Neural cell (in vitro differentiated cells): ENCODE results near the gene VOPP1.

Experiments
- EP300 ChIP-seq: fragments of 450-650 bp; conservative IDR thresholded peaks from 2 replicates; pipeline ENCODE4 v1.6.1; 2014; ENCODE audit warnings: antibody characterized with exemption, mild to moderate bottlenecking, moderate library complexity; ENCODE audit not compliant: poor library complexity, severe bottlenecking
- EZH2 ChIP-seq: fragments of 200-600, 300-800 bp; shearing (Covaris generic), sonication (generic); IDR thresholded peaks from 2 replicates; pipeline ENCODE4 v1.6.1; 2014; ENCODE audit warnings: antibody characterized with exemption, low read length, borderline replicate concordance, mild to moderate bottlenecking; ENCODE audit not compliant: insufficient read depth, poor library complexity, severe bottlenecking
- POLR2AphosphoS5 ChIP-seq: IDR thresholded peaks from 2 replicates; pipeline ENCODE4 v1.6.1; 2012
- TF ChIP-seq, protein P1 (sequence below): fragments of 450-650 bp; IDR thresholded peaks from 2 replicates; pipeline ENCODE4 v1.5.1; 2014; ENCODE audit warnings: antibody characterized with exemption, mild to moderate bottlenecking, moderate library complexity; ENCODE audit not compliant: poor library complexity, severe bottlenecking

- TF ChIP-seq, protein P1, sequence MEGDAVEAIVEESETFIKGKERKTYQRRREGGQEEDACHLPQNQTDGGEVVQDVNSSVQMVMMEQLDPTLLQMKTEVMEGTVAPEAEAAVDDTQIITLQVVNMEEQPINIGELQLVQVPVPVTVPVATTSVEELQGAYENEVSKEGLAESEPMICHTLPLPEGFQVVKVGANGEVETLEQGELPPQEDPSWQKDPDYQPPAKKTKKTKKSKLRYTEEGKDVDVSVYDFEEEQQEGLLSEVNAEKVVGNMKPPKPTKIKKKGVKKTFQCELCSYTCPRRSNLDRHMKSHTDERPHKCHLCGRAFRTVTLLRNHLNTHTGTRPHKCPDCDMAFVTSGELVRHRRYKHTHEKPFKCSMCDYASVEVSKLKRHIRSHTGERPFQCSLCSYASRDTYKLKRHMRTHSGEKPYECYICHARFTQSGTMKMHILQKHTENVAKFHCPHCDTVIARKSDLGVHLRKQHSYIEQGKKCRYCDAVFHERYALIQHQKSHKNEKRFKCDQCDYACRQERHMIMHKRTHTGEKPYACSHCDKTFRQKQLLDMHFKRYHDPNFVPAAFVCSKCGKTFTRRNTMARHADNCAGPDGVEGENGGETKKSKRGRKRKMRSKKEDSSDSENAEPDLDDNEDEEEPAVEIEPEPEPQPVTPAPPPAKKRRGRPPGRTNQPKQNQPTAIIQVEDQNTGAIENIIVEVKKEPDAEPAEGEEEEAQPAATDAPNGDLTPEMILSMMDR: no peak
- no peak for TF ChIP-seq EZH2
- TF ChIP-seq EP300: no peak
- TF ChIP-seq POLR2AphosphoS5: no peak
Measured at GRCh38 chr7:55426676-55427075, 145.6 kb downstream of the VOPP1 start.
